Keratinocyte (primary cell): ENCODE data around the gene OTUD4. TPM values are rescaled to one million over a fixed set of nuclear protein-coding genes. Genes with fewer than 3 reads are reported as not detected.

Experiments used
- DNase-seq: peaks from one replicate; pipeline ENCODE4 v3.0.0-alpha.2; 2011; ENCODE audit warnings: low read depth, missing footprints, low spot score
- FAIRE-seq: peaks from 2 replicates; lab custom pipeline; 2011; peaks lifted over from hg19 to GRCh38; lab: Jason Lieb, UNC
- H2AFZ ChIP-seq: 2 replicates; pipeline ENCODE4 v1.6.0; 2012; ENCODE audit warnings: low read length, control low read depth, inconsistent platforms; ENCODE audit not compliant: control insufficient read depth
- H3K27ac ChIP-seq: 2 replicates; pipeline ENCODE4 v1.5.1; 2011; ENCODE audit warnings: low read length; ENCODE audit not compliant: control insufficient read depth, insufficient read depth
- H3K27me3 ChIP-seq: 3 replicates; pipeline ENCODE4 v1.6.0; 2011; ENCODE audit warnings: low read length; ENCODE audit not compliant: control insufficient read depth, insufficient read depth; ENCODE audit errors: extremely low read depth
- H3K36me3 ChIP-seq, 2 experiments: 2 replicates in 1 of 2; 3 replicates in 1 of 2; pipeline ENCODE4 v1.5.1; 2011; ENCODE audit warnings: low read length in 2 of 2, mild to moderate bottlenecking in 1 of 2; ENCODE audit not compliant: control insufficient read depth in 2 of 2, insufficient read depth in 2 of 2; ENCODE audit errors: extremely low read depth in 1 of 2
- H3K4me1 ChIP-seq: 3 replicates; pipeline ENCODE4 v1.5.1; 2011; ENCODE audit warnings: low read length; ENCODE audit not compliant: control insufficient read depth, insufficient read depth; ENCODE audit errors: extremely low read depth
- H3K4me2 ChIP-seq: 3 replicates; pipeline ENCODE4 v1.6.0; 2011; ENCODE audit warnings: low read depth, low read length; ENCODE audit not compliant: control insufficient read depth, insufficient read depth; ENCODE audit errors: extremely low read depth
- H3K4me3 ChIP-seq, 3 experiments: fragments of 200-600 bp in 1 of 3; sonication (generic) in 1 of 3; 2 replicates in 2 of 3; 3 replicates in 1 of 3; pipeline ENCODE4 v1.5.1; 2011 to 2016; ENCODE audit warnings: low read length in 3 of 3, mild to moderate bottlenecking in 3 of 3, control low read depth in 2 of 3, inconsistent platforms in 1 of 3, low read depth in 1 of 3, mixed read lengths in 1 of 3, mixed run types in 1 of 3, moderate library complexity in 1 of 3; ENCODE audit not compliant: control insufficient read depth in 2 of 3, insufficient read depth in 2 of 3; ENCODE audit errors: extremely low read depth in 1 of 3
- H3K79me2 ChIP-seq: 2 replicates; pipeline ENCODE4 v1.6.0; 2012; ENCODE audit warnings: low read length; ENCODE audit not compliant: control insufficient read depth, insufficient read depth
- H3K9ac ChIP-seq: 3 replicates; pipeline ENCODE4 v1.6.0; 2011; ENCODE audit warnings: low read length; ENCODE audit not compliant: control insufficient read depth, insufficient read depth; ENCODE audit errors: extremely low read depth
- H3K9me1 ChIP-seq: 3 replicates; pipeline ENCODE4 v1.6.0; 2011; ENCODE audit warnings: low read length; ENCODE audit not compliant: control insufficient read depth, insufficient read depth; ENCODE audit errors: extremely low read depth
- H3K9me3 ChIP-seq: 2 replicates; pipeline ENCODE4 v1.5.1; 2012; ENCODE audit warnings: low read depth, low read length; ENCODE audit not compliant: control insufficient read depth
- H4K20me1 ChIP-seq: 3 replicates; pipeline ENCODE4 v1.6.0; 2011; ENCODE audit warnings: low read length; ENCODE audit not compliant: control insufficient read depth, insufficient read depth; ENCODE audit errors: extremely low read depth
- EZH2 ChIP-seq: IDR thresholded peaks from one replicate; pipeline ENCODE4 v1.6.1; 2012; ENCODE audit warnings: inconsistent platforms, mild to moderate bottlenecking, low read length, moderate library complexity
- dilution Hi-C: fragments of 300-500 bp; cut with MboI; formaldehyde crosslinking; loops from one replicate; pipeline ENCODE4 v1.7.0; 2020; ENCODE audit warnings: low sequenced_read_pairs; ENCODE audit not compliant: extremely low pct_ligation_motif_present
- polyA plus RNA-seq, 5 experiments: library from polyadenylated mRNA; depleted of rRNA in 3 of 5; stranded (reverse) in 3 of 5; stranded (forward) in 1 of 5; unstranded in 1 of 5; fragments of >200 nt; gene quantifications; 1 replicate in 1 of 5; 2 replicates in 3 of 5; 3 replicates in 1 of 5; pipeline versions ENCODE4 v1.2.1 to v1.2.3, GENCODE V29; 2011 to 2012; ENCODE audit warnings: missing spikeins in 2 of 5, low read depth in 1 of 5, low replicate concordance in 1 of 5
- TF ChIP-seq, protein P1 (sequence below), 3 experiments: IDR thresholded peaks in 1 of 3; conservative IDR thresholded peaks in 1 of 3; optimal IDR thresholded peaks in 1 of 3; 2 replicates in 2 of 3; 3 replicates in 1 of 3; pipeline versions ENCODE3 to v1.5.1; 2011; ENCODE audit warnings: low read length in 3 of 3, mild to moderate bottlenecking in 3 of 3, moderate library complexity in 2 of 3, control low read depth in 1 of 3, inconsistent platforms in 1 of 3; ENCODE audit not compliant: insufficient read depth in 2 of 3; ENCODE audit errors: extremely low read depth in 1 of 3

OTUD4 gene
- polyA plus RNA-seq, 1 donor (not counting 4 experiments of a cell fraction or from before 2014, with no cell fraction given), result 30.2 TPM

- no peak for TF ChIP-seq EZH2
- TF ChIP-seq, protein P1, sequence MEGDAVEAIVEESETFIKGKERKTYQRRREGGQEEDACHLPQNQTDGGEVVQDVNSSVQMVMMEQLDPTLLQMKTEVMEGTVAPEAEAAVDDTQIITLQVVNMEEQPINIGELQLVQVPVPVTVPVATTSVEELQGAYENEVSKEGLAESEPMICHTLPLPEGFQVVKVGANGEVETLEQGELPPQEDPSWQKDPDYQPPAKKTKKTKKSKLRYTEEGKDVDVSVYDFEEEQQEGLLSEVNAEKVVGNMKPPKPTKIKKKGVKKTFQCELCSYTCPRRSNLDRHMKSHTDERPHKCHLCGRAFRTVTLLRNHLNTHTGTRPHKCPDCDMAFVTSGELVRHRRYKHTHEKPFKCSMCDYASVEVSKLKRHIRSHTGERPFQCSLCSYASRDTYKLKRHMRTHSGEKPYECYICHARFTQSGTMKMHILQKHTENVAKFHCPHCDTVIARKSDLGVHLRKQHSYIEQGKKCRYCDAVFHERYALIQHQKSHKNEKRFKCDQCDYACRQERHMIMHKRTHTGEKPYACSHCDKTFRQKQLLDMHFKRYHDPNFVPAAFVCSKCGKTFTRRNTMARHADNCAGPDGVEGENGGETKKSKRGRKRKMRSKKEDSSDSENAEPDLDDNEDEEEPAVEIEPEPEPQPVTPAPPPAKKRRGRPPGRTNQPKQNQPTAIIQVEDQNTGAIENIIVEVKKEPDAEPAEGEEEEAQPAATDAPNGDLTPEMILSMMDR (optimal IDR thresholded peaks at IDR 0.05 in 1 of 3, IDR thresholded peaks at IDR 0.05 in 1 of 3, conservative IDR thresholded peaks at IDR 0.05 in 1 of 3; ENCODE audit: extremely low read depth in 1 of 3, insufficient read depth in 2 of 3, low read length in 3 of 3), result no peak
- DNase-seq (no peak), FAIRE-seq (no peak)
- Histone ChIP-seq H4K20me1 (no peaks in the 10 kb centered on the region), H3K27ac (no peak overlapping the region), H3K4me3 (no peak overlapping the region), H3K4me2 (no peak overlapping the region), H3K79me2 (no peaks in the 10 kb centered on the region), H3K36me3 (no peaks in the 10 kb centered on the region), H3K9me1 (no peaks in the 10 kb centered on the region), H3K27me3 (no peaks in the 10 kb centered on the region), H3K9ac (no peak overlapping the region), H2AFZ (no peak overlapping the region), H3K9me3 (no peaks in the 10 kb centered on the region), H3K4me1 (no peaks in the 10 kb centered on the region)
- dilution Hi-C loops, result loop anchor here (25.0 kb wide), 1 partner anchor 393 kb away; the partner anchor contains the start of gene MMAA
Observed at GRCh38 chr4:145219090-145219489, 38.7 kb upstream of the OTUD4 start.

DNA sequence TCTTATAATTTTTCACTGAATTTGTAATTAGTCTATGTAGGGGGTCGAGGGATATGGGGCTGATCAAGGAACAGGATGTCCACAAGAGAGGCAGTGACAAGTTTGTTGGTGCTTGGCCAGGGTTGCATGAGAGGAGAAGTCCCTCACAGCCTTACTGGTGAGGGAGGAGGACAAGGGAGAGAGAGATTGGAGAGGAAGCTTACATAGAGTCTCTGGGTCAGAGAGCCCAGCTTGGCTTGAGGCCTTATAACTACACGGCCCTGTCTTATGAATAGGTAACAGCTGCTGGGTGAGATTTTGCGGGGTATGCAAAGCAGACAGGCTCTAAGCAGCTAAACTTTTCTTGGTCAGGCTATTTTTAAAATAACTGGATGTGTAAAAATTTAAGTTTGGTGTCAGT lies 37.9 kb upstream of the OTUD4 start:
- dilution Hi-C loops, result loop anchor here (25.0 kb wide), 1 partner anchor 394 kb away; the partner anchor contains the start of gene MMAA
- H3K36me3 ChIP-seq, result no peaks in the 10 kb centered on the region
- no peaks in the 10 kb centered on the region for H3K27me3 ChIP-seq
- no peak overlapping the region for H2AFZ ChIP-seq
- H3K9me3 ChIP-seq, result no peaks in the 10 kb centered on the region
- no peaks in the 10 kb centered on the region for H3K79me2 ChIP-seq
- no peak for TF ChIP-seq EZH2
- TF ChIP-seq, protein P1 (optimal IDR thresholded peaks at IDR 0.05 in 1 of 3, IDR thresholded peaks at IDR 0.05 in 1 of 3, conservative IDR thresholded peaks at IDR 0.05 in 1 of 3; ENCODE audit: extremely low read depth in 1 of 3, insufficient read depth in 2 of 3, low read length in 3 of 3), result no peak
- FAIRE-seq (no peak), DNase-seq (no peak)
- no peak overlapping the region for H3K4me2 ChIP-seq
- no peak overlapping the region for H3K9ac ChIP-seq
- H3K4me1 ChIP-seq, result no peaks in the 10 kb centered on the region
- no peak overlapping the region for H3K27ac ChIP-seq
- H3K4me3 ChIP-seq, result no peak overlapping the region
- no peaks in the 10 kb centered on the region for H3K9me1 ChIP-seq
- H4K20me1 ChIP-seq, result no peaks in the 10 kb centered on the region
